HG03521 (cell line): ENCODE measurements around the gene PKP2.

Experiments used
- ATAC-seq: cut with Tn5 transposase; IDR thresholded peaks from one replicate; pipeline ENCODE4 v1.9.1; 2021; ENCODE audit warnings: mild to moderate bottlenecking, moderate library complexity; ENCODE audit not compliant: unreplicated experiment

The PKP2 gene

GRCh38 chr12:32819424-32819823, 77.2 kb downstream of the PKP2 start:
- no peak for ATAC-seq

- no peak for ATAC-seq
These were observed 84.7 kb downstream of the PKP2 start for GRCh38 chr12:32811686-32812392.

- no peak for ATAC-seq
These were observed 86.7 kb downstream of the PKP2 start for GRCh38 chr12:32809846-32810245.

GRCh38 chr12:32809196-32809595, 87.4 kb downstream of the PKP2 start:
- ATAC-seq: no peak

- no peak for ATAC-seq
These were observed 92.3 kb downstream of the PKP2 start for GRCh38 chr12:32804301-32804700.

- ATAC-seq: no peak
These were observed 95.2 kb downstream of the PKP2 start for GRCh38 chr12:32801269-32801980.

GRCh38 chr12:32794281-32794680, 102.3 kb downstream of the PKP2 start:
- no peak for ATAC-seq

GRCh38 chr12:32789916-32790315, 106.7 kb downstream of the PKP2 start:
- no peak for ATAC-seq

- ATAC-seq: no peak
These were observed 107.1 kb downstream of the PKP2 start for GRCh38 chr12:32789446-32789845.

GRCh38 chr12:32788405-32788804, 108.2 kb downstream of the PKP2 start:
- no peak for ATAC-seq

GRCh38 chr12:32785557-32785956, 111.0 kb downstream of the PKP2 start:
- ATAC-seq: no peak

- no peak for ATAC-seq
These were observed 113.5 kb downstream of the PKP2 start for GRCh38 chr12:32783029-32783428.

- ATAC-seq: no peak
These were observed 116.5 kb downstream of the PKP2 start for GRCh38 chr12:32780071-32780470.

GRCh38 chr12:32777691-32778175, 118.8 kb downstream of the PKP2 start:
- no peak for ATAC-seq

- ATAC-seq: no peak
These were observed 119.4 kb downstream of the PKP2 start for GRCh38 chr12:32777159-32777558.

- ATAC-seq: no peak
These were observed 120.3 kb downstream of the PKP2 start for GRCh38 chr12:32776258-32776657.

- no peak for ATAC-seq
These were observed 122.9 kb downstream of the PKP2 start for GRCh38 chr12:32773691-32774090.

- ATAC-seq: no peak
These were observed 126.4 kb downstream of the PKP2 start for GRCh38 chr12:32770141-32770540.

- no peak for ATAC-seq
These were observed 128.1 kb downstream of the PKP2 start for GRCh38 chr12:32768518-32768917.

- ATAC-seq: no peak
These were observed 130.7 kb downstream of the PKP2 start for GRCh38 chr12:32765906-32766305.

GRCh38 chr12:32761716-32762115, 134.9 kb downstream of the PKP2 start:
- ATAC-seq: peak; percentile 56

- no peak for ATAC-seq
These were observed 139.4 kb downstream of the PKP2 start for GRCh38 chr12:32757157-32757556.
